ENCODE results near the gene CORO1C. TPM values are rescaled to one million over a fixed set of nuclear protein-coding genes. Genes with fewer than 3 reads are reported as not detected.
A peak's percentile ranks its signal among the peaks of the same experiment; 100 is the strongest.

Gene CORO1C
- polyA plus RNA-seq, 1 experiment: 596 TPM

DNA sequence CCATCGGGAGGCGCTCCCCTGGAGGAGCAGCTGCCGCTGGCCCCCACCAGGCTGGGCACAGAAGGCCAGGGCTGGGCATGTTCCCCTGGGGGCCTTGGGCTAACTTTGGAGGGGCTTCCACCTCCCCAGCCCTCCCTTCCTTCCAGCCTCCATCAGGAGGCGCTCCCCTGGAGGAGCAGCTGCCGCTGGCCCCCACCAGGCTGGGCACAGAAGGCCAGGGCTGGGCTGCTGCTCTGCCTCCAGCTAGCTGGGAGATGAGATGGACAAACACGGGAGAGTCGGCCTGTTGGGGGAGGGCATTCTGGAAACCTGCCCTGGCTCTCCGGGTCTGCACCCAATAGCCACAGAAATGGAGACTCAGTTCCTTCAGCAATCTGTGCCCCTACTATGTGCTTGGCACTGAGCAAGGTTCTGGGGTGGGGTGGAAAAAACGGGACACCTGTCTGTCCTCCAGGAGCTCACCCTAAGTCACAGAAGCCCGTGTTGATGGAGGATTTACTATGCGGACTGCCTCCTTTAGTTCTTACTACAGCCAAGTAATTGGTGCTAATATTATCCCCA lies 39.0 kb upstream of the CORO1C start:
- Histone ChIP-seq H3K27me3 (ENCODE audit: control insufficient read depth, insufficient read depth, low read length) (peaks cover 8% of the 10 kb centered on the region), H3K27ac (ENCODE audit: low read depth, low read length) (no peak overlapping the region), H3K4me3 (ENCODE audit: low read depth, low read length) (no peak overlapping the region), H3K9me3 (ENCODE audit: control insufficient read depth, insufficient read depth, low read length) (no peaks in the 10 kb centered on the region; the same call in 1 of the 2 replicates)
- TF ChIP-seq, protein P1, sequence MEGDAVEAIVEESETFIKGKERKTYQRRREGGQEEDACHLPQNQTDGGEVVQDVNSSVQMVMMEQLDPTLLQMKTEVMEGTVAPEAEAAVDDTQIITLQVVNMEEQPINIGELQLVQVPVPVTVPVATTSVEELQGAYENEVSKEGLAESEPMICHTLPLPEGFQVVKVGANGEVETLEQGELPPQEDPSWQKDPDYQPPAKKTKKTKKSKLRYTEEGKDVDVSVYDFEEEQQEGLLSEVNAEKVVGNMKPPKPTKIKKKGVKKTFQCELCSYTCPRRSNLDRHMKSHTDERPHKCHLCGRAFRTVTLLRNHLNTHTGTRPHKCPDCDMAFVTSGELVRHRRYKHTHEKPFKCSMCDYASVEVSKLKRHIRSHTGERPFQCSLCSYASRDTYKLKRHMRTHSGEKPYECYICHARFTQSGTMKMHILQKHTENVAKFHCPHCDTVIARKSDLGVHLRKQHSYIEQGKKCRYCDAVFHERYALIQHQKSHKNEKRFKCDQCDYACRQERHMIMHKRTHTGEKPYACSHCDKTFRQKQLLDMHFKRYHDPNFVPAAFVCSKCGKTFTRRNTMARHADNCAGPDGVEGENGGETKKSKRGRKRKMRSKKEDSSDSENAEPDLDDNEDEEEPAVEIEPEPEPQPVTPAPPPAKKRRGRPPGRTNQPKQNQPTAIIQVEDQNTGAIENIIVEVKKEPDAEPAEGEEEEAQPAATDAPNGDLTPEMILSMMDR (IDR thresholded peaks at IDR 0.05; ENCODE audit: low read depth, low read length): no peak
- no peak for DNase-seq (ENCODE audit: low read depth, low spot score)
- ChIA-PET POLR2A (no interaction called here), CTCF (no interaction called here)

DNA sequence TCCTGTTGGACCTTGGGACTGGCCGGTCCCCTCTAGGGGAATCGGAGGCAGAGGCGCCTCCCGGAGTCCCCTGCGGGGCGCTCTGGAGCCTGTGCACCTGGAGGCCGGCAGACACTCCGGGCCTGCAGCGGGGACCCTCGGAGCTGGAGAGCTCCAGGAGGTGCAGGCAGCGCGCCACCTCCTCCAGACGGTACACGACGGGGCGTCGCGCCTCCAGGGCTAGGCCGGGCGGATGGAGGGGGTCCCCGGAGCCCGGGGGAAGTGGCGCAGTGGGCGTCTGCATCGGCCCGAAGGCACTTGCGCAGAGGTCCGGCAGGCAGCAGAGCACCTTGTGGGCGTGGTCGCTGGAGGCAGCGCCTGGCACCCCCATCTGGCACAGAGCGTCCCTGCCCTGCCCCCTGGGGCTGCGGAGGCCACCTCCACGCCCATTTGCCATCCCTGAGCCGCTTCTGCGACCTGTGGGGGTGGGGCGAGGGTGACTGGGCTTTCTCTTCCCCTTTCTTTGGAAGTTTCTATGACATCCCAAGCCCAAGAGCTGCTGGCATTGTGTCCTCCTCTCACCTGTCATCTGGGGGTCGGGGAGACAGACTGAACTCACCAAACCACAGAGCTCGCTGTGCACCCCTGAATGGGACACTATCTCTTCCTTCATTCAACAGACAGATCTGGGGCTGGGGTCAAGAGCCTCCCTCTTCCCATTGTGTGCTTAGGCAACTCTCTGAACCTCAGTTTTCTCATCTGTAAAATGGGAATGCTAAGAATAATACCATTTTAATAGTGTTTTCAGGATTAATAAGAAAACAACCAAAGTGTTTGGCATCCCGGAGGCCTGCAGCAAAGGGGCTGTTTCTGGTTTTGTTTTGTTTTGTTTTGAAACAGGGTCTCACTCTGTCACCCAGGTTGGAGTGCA lies 37.5 kb upstream of the CORO1C start:
- DNase-seq (ENCODE audit: low read depth, low spot score): no peak

GRCh38 chr12:108766294-108766693 lies 35.0 kb upstream of the CORO1C start:
- CTCF ChIA-PET: no interaction called here

More for the DNA sequence above, 37.5 kb upstream of the CORO1C start:
- peaks cover 8% of the 10 kb centered on the region for H3K27me3 ChIP-seq (ENCODE audit: control insufficient read depth, insufficient read depth, low read length)
- POLR2A ChIA-PET: no interaction called here
- TF ChIP-seq, protein P1 (IDR thresholded peaks at IDR 0.05; ENCODE audit: low read depth, low read length): no peak
- CTCF ChIA-PET: interaction anchor here (0.7 kb wide), 1 partner anchor 24 kb away, joined by 3 read pairs; no protein-coding TSS in a partner anchor
- H3K27ac ChIP-seq (ENCODE audit: low read depth, low read length): no peak overlapping the region
- H3K9me3 ChIP-seq (ENCODE audit: control insufficient read depth, insufficient read depth, low read length): no peaks in the 10 kb centered on the region; the same call in 1 of the 2 replicates
- H3K4me3 ChIP-seq (ENCODE audit: low read depth, low read length): peak overlapping the region; percentile 29

DNA sequence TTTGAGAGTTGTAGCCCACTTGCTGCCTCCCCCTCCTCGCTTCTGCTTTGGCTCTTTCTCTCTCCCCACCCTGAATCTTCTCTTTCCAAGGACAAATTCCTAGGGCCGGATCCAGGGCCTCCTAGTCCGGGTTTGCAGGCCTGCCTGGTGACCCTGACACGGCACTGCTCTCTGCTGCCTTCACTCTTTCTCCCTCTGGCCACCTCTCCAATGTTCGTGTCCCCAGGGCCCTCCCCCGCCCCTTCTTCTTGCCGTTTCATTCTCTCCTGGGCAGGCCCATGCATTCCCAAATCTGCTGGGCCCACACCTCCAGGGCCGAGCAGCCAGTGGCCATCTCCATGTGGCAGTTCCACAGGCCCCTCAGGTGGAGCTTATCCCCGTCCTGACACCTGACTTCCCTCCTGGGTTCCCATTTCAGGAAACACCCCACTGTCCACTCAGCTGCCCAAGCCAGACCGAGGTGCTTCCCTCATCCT lies 34.0 kb upstream of the CORO1C start:
- CTCF ChIA-PET: no interaction called here
- Histone ChIP-seq H3K27me3 (ENCODE audit: control insufficient read depth, insufficient read depth, low read length) (peaks cover 8% of the 10 kb centered on the region), H3K4me3 (ENCODE audit: low read depth, low read length) (no peak overlapping the region), H3K9me3 (ENCODE audit: control insufficient read depth, insufficient read depth, low read length) (no peaks in the 10 kb centered on the region; the same call in 1 of the 2 replicates), H3K27ac (ENCODE audit: low read depth, low read length) (no peak overlapping the region)
- POLR2A ChIA-PET: no interaction called here
- TF ChIP-seq, protein P1 (IDR thresholded peaks at IDR 0.05; ENCODE audit: low read depth, low read length): no peak
- DNase-seq (ENCODE audit: low read depth, low spot score): no peak

More at GRCh38 chr12:108766294-108766693, 35.0 kb upstream of the CORO1C start:
- no peaks in the 10 kb centered on the region; the same call in 1 of the 2 replicates for H3K9me3 ChIP-seq (ENCODE audit: control insufficient read depth, insufficient read depth, low read length)
- POLR2A ChIA-PET: no interaction called here
- no peak for DNase-seq (ENCODE audit: low read depth, low spot score)
- TF ChIP-seq, protein P1 (IDR thresholded peaks at IDR 0.05; ENCODE audit: low read depth, low read length): no peak
- H3K27ac ChIP-seq (ENCODE audit: low read depth, low read length): no peak overlapping the region
- H3K27me3 ChIP-seq (ENCODE audit: control insufficient read depth, insufficient read depth, low read length): peaks cover 8% of the 10 kb centered on the region
- H3K4me3 ChIP-seq (ENCODE audit: low read depth, low read length): no peak overlapping the region

Data from AG04450 (cell line).